Amniotic epithelial cell (primary cell): Measurements from ENCODE around the gene INSM1.

Experiments
- DNase-seq: peaks from one replicate; pipeline ENCODE4 v3.0.0-alpha.2; 2010; ENCODE audit warnings: low read depth

Gene INSM1

GRCh38 chr20:20362774-20363433 lies 5.0 kb upstream of the INSM1 start:
- no peak for DNase-seq

GRCh38 chr20:20363434-20363798 lies 4.5 kb upstream of the INSM1 start:
- no peak for DNase-seq

- DNase-seq, result no peak
Observed at GRCh38 chr20:20363799-20364592, 3.9 kb upstream of the INSM1 start.

GRCh38 chr20:20364593-20365479 lies 3.1 kb upstream of the INSM1 start:
- DNase-seq, result no peak

GRCh38 chr20:20365480-20366161 lies 2.3 kb upstream of the INSM1 start:
- DNase-seq, result no peak

- no peak for DNase-seq
Observed at GRCh38 chr20:20366551-20366875, 1.4 kb upstream of the INSM1 start.

GRCh38 chr20:20366876-20367574 lies 879 bp upstream of the INSM1 start:
- DNase-seq, result no peak

- DNase-seq, result no peak
Observed at GRCh38 chr20:20368418-20369249, 730 bp downstream of the INSM1 start.

- DNase-seq, result no peak
Observed at GRCh38 chr20:20369250-20370093, 1.6 kb downstream of the INSM1 start.

GRCh38 chr20:20370094-20370575 lies 2.2 kb downstream of the INSM1 start:
- no peak for DNase-seq

GRCh38 chr20:20371083-20371482 lies 3.2 kb downstream of the INSM1 start:
- no peak for DNase-seq

GRCh38 chr20:20371681-20372080 lies 3.8 kb downstream of the INSM1 start:
- no peak for DNase-seq

- no peak for DNase-seq
Observed at GRCh38 chr20:20373091-20373571, 5.2 kb downstream of the INSM1 start.

GRCh38 chr20:20375862-20376261 lies 8.0 kb downstream of the INSM1 start:
- DNase-seq, result no peak

GRCh38 chr20:20386192-20386591 lies 18.3 kb downstream of the INSM1 start:
- no peak for DNase-seq

- DNase-seq, result no peak
Observed at GRCh38 chr20:20390393-20390792, 22.5 kb downstream of the INSM1 start.

GRCh38 chr20:20391115-20391514 lies 23.2 kb downstream of the INSM1 start:
- DNase-seq, result no peak

- no peak for DNase-seq
Observed at GRCh38 chr20:20391766-20392165, 23.9 kb downstream of the INSM1 start.
